NCI-H1417 (cell line): Measurements from ENCODE around the gene CEACAM19.

Experiments
- DNase-seq, 3 experiments: peaks; one replicate each; lab custom pipeline; 2025; lab: John Stamatoyannopoulos, UW

CEACAM19 gene

GRCh38 chr19:44723299-44723951 is 52.1 kb downstream of the CEACAM19 start:
- no peak for DNase-seq

- DNase-seq: peak; percentile 44 to 74 (median 52)
Measured at GRCh38 chr19:44723952-44724319, 52.7 kb downstream of the CEACAM19 start.

GRCh38 chr19:44725251-44725650 is 54.0 kb downstream of the CEACAM19 start:
- DNase-seq: no peak

- DNase-seq: no peak
Measured at GRCh38 chr19:44725684-44726083, 54.4 kb downstream of the CEACAM19 start.

- no peak for DNase-seq
Measured at GRCh38 chr19:44726465-44726864, 55.2 kb downstream of the CEACAM19 start.

- no peak for DNase-seq
Measured at GRCh38 chr19:44728178-44728577, 56.9 kb downstream of the CEACAM19 start.

DNA sequence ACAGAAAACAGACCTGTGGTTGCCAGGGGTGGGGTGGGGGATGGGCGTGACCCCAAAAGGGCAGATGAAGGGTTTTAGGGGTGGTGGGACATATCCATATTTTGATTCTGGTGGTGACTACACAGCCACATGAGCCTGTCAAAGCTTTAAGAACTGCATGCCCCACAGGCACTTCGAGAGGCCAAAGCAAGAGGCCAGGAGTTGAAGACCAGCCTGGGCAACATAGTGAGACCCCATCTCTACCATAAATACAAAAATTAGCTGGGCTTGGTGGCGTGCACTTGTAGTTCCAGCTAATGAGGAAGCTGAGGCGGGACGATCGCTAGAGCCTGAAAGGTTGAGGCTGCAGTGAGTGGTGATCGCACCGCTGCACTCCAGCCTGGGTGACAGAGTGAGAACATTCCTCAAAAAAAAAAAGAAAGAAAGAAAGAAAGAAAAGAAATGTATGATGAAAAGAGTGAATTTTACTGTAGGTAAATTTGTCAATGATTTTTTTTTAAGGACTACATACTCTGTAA is 58.3 kb downstream of the CEACAM19 start:
- no peak for DNase-seq

DNA sequence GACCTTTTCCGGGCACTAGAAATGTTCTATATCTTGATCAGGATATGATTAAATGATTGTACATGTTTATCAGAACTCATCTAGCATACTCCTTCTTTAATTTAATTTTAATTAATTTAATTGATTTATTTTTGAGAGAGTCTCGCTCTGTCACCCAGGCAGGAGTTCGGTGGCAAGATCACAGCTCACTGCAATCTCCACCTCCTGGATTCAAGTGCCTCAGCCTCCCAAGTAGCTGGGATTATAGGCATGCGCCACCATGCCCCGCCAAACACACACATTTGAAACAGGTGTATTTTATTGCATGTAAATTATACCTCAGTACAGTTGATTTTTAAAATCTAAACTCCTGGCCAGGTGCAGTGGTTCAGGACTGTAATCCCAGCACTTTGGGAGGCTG is 59.8 kb downstream of the CEACAM19 start:
- no peak for DNase-seq

DNA sequence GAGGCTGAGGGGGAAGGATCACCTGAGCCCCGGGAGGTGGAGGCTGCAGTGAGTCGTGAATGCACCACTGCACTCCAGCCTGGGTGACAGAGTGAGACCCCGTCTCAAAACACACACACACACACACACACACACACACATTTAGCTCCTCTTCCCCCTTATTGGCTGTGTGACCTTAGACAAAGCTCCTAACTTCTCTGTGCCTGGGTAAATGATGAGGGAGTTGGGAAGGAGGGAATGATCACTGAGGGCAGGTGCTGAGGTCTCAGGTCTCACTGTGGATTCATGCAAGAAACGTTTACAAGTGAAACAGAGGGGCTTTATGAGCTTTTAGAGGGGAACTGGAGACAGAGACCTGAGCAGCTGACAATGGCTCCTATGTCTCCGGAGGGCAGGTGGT is 60.3 kb downstream of the CEACAM19 start:
- no peak for DNase-seq

GRCh38 chr19:44732235-44733014 is 61.1 kb downstream of the CEACAM19 start:
- DNase-seq: no peak
